NB4 (cell line): Measurements from ENCODE around the gene GDPD5.

Experiments used
- DNase-seq: peaks from one replicate; pipeline ENCODE4 v3.0.0; 2010; ENCODE audit warnings: low read depth
- H3K4me3 ChIP-seq: one replicate; pipeline ENCODE4 v1.5.1; 2011; ENCODE audit warnings: mild to moderate bottlenecking, low read depth, low read length, moderate library complexity
- MYC ChIP-seq: IDR thresholded peaks from 2 replicates; pipeline ENCODE4 v1.6.1; 2011; ENCODE audit warnings: low read depth, low read length
- POLR2A ChIP-seq: IDR thresholded peaks from 2 replicates; pipeline ENCODE4 v1.6.1; 2011; ENCODE audit warnings: mild to moderate bottlenecking; ENCODE audit not compliant: insufficient read length; ENCODE audit errors: extremely low read depth
- TF ChIP-seq, protein P1 (sequence below): IDR thresholded peaks from 2 replicates; pipeline ENCODE4 v1.6.1; 2011; ENCODE audit warnings: low read depth, low read length
- TF ChIP-seq, protein P2 (sequence below): IDR thresholded peaks from one replicate; pipeline ENCODE4 v1.5.1; 2012; ENCODE audit warnings: low read depth, low read length

GDPD5 gene

DNA sequence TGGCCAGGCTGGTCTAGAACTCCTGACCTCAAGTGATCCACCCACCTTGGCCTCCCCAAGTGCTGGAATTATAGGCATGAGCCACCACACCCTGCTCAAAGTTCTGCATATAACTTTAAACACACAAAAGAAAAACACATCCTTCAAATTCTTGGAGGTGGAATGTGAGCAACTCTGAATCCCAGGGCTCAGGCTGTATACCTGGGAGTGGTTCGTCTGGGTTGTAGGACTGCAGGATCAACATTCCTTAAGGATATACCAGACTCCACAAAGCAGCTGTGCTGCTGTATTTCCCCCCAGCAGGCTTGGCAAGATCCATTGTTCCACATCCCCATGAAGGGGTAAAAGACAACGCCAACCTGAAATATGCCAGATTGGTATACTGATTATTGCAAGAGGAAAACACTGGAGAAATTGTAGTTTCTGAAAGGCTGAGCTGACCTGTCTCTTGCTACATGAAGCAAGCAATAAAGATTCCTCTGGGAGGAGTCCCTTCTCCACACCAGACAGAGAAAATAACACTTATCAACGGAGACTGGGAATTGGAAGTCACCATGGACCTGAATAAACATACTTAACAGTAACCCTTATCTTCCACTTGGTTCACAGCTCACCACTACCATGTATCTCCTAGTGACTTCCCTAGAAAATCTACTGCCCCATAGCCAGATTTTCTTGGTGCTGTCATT lies 138.7 kb downstream of the GDPD5 start:
- DNase-seq, result no peak
- H3K4me3 ChIP-seq, result no peak overlapping the region
- TF ChIP-seq POLR2A, result no peak
- TF ChIP-seq, protein P1, sequence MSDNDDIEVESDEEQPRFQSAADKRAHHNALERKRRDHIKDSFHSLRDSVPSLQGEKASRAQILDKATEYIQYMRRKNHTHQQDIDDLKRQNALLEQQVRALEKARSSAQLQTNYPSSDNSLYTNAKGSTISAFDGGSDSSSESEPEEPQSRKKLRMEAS, result no peak
- TF ChIP-seq, protein P2, sequence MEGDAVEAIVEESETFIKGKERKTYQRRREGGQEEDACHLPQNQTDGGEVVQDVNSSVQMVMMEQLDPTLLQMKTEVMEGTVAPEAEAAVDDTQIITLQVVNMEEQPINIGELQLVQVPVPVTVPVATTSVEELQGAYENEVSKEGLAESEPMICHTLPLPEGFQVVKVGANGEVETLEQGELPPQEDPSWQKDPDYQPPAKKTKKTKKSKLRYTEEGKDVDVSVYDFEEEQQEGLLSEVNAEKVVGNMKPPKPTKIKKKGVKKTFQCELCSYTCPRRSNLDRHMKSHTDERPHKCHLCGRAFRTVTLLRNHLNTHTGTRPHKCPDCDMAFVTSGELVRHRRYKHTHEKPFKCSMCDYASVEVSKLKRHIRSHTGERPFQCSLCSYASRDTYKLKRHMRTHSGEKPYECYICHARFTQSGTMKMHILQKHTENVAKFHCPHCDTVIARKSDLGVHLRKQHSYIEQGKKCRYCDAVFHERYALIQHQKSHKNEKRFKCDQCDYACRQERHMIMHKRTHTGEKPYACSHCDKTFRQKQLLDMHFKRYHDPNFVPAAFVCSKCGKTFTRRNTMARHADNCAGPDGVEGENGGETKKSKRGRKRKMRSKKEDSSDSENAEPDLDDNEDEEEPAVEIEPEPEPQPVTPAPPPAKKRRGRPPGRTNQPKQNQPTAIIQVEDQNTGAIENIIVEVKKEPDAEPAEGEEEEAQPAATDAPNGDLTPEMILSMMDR, result no peak
- no peak for TF ChIP-seq MYC
